GM12878 (cell line): ENCODE data around the gene ITK. TPM values are rescaled to one million over a fixed set of nuclear protein-coding genes. Genes with fewer than 3 reads are reported as not detected.

Experiments used
- ATF2 ChIP-seq: IDR thresholded peaks from 2 replicates; pipeline ENCODE4 v1.6.1; 2012; ENCODE audit warnings: low read length, inconsistent platforms
- BCL11A ChIP-seq: IDR thresholded peaks from 2 replicates; pipeline ENCODE4 v1.6.1; 2011; ENCODE audit warnings: low read depth, low read length
- BCL3 ChIP-seq: IDR thresholded peaks from 2 replicates; pipeline ENCODE4 v1.6.1; 2011; ENCODE audit warnings: borderline replicate concordance, low read depth, mild to moderate bottlenecking, moderate library complexity, low read length; ENCODE audit not compliant: insufficient read depth, poor library complexity, severe bottlenecking
- CBX3 ChIP-seq: fragments of 200-600 bp; sonication (generic); IDR thresholded peaks from 2 replicates; pipeline ENCODE4 v1.6.1; 2016; ENCODE audit warnings: low read depth, borderline replicate concordance
- CEBPB ChIP-seq, 2 experiments: fragments of 150-350 bp in 1 of 2; IDR thresholded peaks; 2 replicates each; pipeline ENCODE4 v1.6.1; 2012 to 2014; ENCODE audit warnings: low read depth in 2 of 2, low read length in 2 of 2, borderline replicate concordance in 1 of 2, inconsistent platforms in 1 of 2
- EED ChIP-seq: sonication (generic); IDR thresholded peaks from 2 replicates; pipeline ENCODE4 v1.6.1; 2016; ENCODE audit warnings: antibody characterized with exemption, low read depth
- HDGF ChIP-seq: fragments of 450-650 bp; IDR thresholded peaks from 2 replicates; pipeline ENCODE4 v1.6.1; 2016; ENCODE audit warnings: antibody characterized with exemption
- IKZF1 ChIP-seq: fragments of 450-650 bp; conservative IDR thresholded peaks from 2 replicates; pipeline ENCODE4 v1.6.1; 2017; ENCODE audit warnings: antibody characterized with exemption, mild to moderate bottlenecking
- IKZF2 ChIP-seq, 2 experiments: fragments of 450-650 bp; IDR thresholded peaks; 2 replicates each; pipeline ENCODE4 v1.6.1; 2017; ENCODE audit warnings: mild to moderate bottlenecking in 2 of 2, moderate library complexity in 2 of 2
- IRF4 ChIP-seq: IDR thresholded peaks from 2 replicates; pipeline ENCODE4 v1.6.1; 2011; ENCODE audit warnings: low read depth, low read length
- JUNB ChIP-seq: IDR thresholded peaks from 2 replicates; pipeline ENCODE4 v1.6.1; 2016; ENCODE audit warnings: antibody characterized with exemption, mild to moderate bottlenecking
- MLLT1 ChIP-seq: fragments of 450-650 bp; IDR thresholded peaks from 2 replicates; pipeline ENCODE4 v1.6.1; 2016; ENCODE audit warnings: mild to moderate bottlenecking
- NFIC ChIP-seq: IDR thresholded peaks from 2 replicates; pipeline ENCODE4 v1.6.1; 2012; ENCODE audit warnings: low read depth, mild to moderate bottlenecking, inconsistent platforms, low read length, moderate library complexity
- NFYB ChIP-seq: IDR thresholded peaks from 2 replicates; pipeline ENCODE4 v1.6.1; 2011; ENCODE audit warnings: low read depth, mild to moderate bottlenecking, low read length, improper control_type of control experiment, moderate library complexity; ENCODE audit not compliant: insufficient read depth
- NR2F1 ChIP-seq: fragments of 450-650 bp; conservative IDR thresholded peaks from 2 replicates; pipeline ENCODE4 v1.6.1; 2017; ENCODE audit warnings: mild to moderate bottlenecking
- PAX5 ChIP-seq: IDR thresholded peaks from 2 replicates; pipeline ENCODE4 v1.6.1; 2011; ENCODE audit warnings: low read depth, low read length, borderline replicate concordance
- PKNOX1 ChIP-seq: fragments of 450-650 bp; IDR thresholded peaks from 2 replicates; pipeline ENCODE4 v1.6.1; 2016; ENCODE audit warnings: mild to moderate bottlenecking
- PML ChIP-seq: IDR thresholded peaks from 2 replicates; pipeline ENCODE4 v1.6.1; 2012; ENCODE audit warnings: low read length, inconsistent platforms
- POLR2A ChIP-seq: IDR thresholded peaks from 2 replicates; pipeline ENCODE4 v1.6.1; 2011; ENCODE audit warnings: low read depth, mild to moderate bottlenecking, low read length
- POU2F2 ChIP-seq: IDR thresholded peaks from 3 replicates; pipeline ENCODE4 v1.6.1; 2011; ENCODE audit warnings: low read depth, mild to moderate bottlenecking, low read length, borderline replicate concordance
- RELB ChIP-seq: fragments of 450-650 bp; IDR thresholded peaks from 2 replicates; pipeline ENCODE4 v1.6.1; 2017; ENCODE audit warnings: low read depth, mild to moderate bottlenecking, moderate library complexity
- RUNX3 ChIP-seq: IDR thresholded peaks from 2 replicates; pipeline ENCODE4 v1.6.1; 2012; ENCODE audit warnings: low read length, inconsistent platforms
- STAT3 ChIP-seq: IDR thresholded peaks from 2 replicates; pipeline ENCODE4 v1.6.1; 2011; ENCODE audit warnings: low read depth, low read length, improper control_type of control experiment
- TBL1XR1 ChIP-seq: IDR thresholded peaks from 2 replicates; pipeline ENCODE4 v1.6.1; 2012; ENCODE audit warnings: low read depth, low read length, improper control_type of control experiment
- TCF7 ChIP-seq: IDR thresholded peaks from 2 replicates; pipeline ENCODE4 v1.6.1; 2014; ENCODE audit warnings: antibody characterized with exemption, borderline replicate concordance
- YY1 ChIP-seq: IDR thresholded peaks from 2 replicates; pipeline ENCODE4 v1.6.1; 2011; ENCODE audit warnings: low read depth, mild to moderate bottlenecking, low read length
- ZNF207 ChIP-seq: fragments of 450-650 bp; IDR thresholded peaks from 2 replicates; pipeline ENCODE4 v1.6.1; 2014; ENCODE audit warnings: antibody characterized with exemption, mild to moderate bottlenecking, borderline replicate concordance
- polyA plus RNA-seq, 11 experiments: library from polyadenylated mRNA; depleted of rRNA in 4 of 11; unstranded in 6 of 11; stranded (reverse) in 5 of 11; fragments of >200 nt; fragmentation: Nextera tagmentation in 4 of 11; fragmentation: Illumina TruSeq in 1 of 11; extraction: Ambion mirVana in 4 of 11; extraction: Trizol in 1 of 11; gene quantifications; 1 replicate in 1 of 11; 2 replicates in 10 of 11; pipeline versions ENCODE4 v1.2.1 to v1.2.3, GENCODE V29; 2011 to 2016; ENCODE audit warnings: inconsistent platforms in 2 of 11, missing spikeins in 2 of 11, low read depth in 1 of 11
- total RNA-seq, 4 experiments: library from RNA; depleted of rRNA in 3 of 4; stranded (reverse); fragments of >200 nt in 3 of 4; fragmentation: Illumina TruSeq in 1 of 4; extraction: Trizol in 1 of 4; gene quantifications; 2 replicates each; pipeline versions ENCODE4 v1.2.1 to v1.2.3, GENCODE V29; 2013 to 2021

Gene ITK
- total and polyA plus RNA-seq, 10 of the 15 experiments (the other 5 are each of a cell fraction or from before 2014, with no cell fraction given), result 0.05 to 2.4 (median 0.76) TPM

GRCh38 chr5:157172403-157172802, 8.2 kb upstream of the ITK start (continued):
- TF ChIP-seq RELB (peak; percentile 98), ZNF207 (peak; percentile 15; the same call in 1 of the 2 replicates), TCF7 (peak; percentile 87), RUNX3 (peak; percentile 99), STAT3 (peak; percentile 20; the same call in 1 of the 2 replicates), EED (peak; percentile 97), YY1 (0 out of 2 replicates have a peak, but pooled peaks have one; percentile 42), PKNOX1 (0 out of 2 replicates have a peak, but pooled peaks have one; percentile 23), TBL1XR1 (peak; percentile 99), JUNB (peak; percentile 67), BCL11A (peak; percentile 93), POU2F2 (peak; percentile 96), CEBPB (IDR thresholded peaks at IDR 0.05; ENCODE audit: borderline replicate concordance in 1 of 2, low read depth in 2 of 2, low read length in 2 of 2) (peak in 1 of 2 experiments; percentile 84; a peak in 1 of 4 replicates), NR2F1 (peak; percentile 79), PAX5 (peak; percentile 85; the same call in 1 of the 2 replicates), CBX3 (no peak), IKZF1 (peak; percentile 98), IRF4 (peak; percentile 71; the same call in 1 of the 2 replicates), NFYB (0 out of 2 replicates have a peak, but pooled peaks have one; percentile 12), IKZF2 (IDR thresholded peaks at IDR 0.05) (peak; percentile 98), BCL3 (peak; percentile 95), NFIC (peak; percentile 96), MLLT1 (peak; percentile 76; the same call in 1 of the 2 replicates), HDGF (no peak), PML (peak; percentile 89), ATF2 (peak; percentile 94), POLR2A (no peak)
